ENCODE measurements around the gene PITPNC1. TPM values are rescaled to one million over a fixed set of nuclear protein-coding genes. Genes with fewer than 3 reads are reported as not detected.
"Not testable (repeated sequence)": the region's sequence is repeated elsewhere in the genome, so short reads cannot be mapped to it uniquely, and the experiment has no call there.

Gene PITPNC1
- total RNA-seq, 4 donors from 2014 or later: 4.1 to 45.1 (median 8.7) TPM

- H3K27ac ChIP-seq: peak overlapping the region; percentile 81 to 88
- peak overlapping the region; percentile 67 to 82 for H3K4me3 ChIP-seq
- no peaks in the 10 kb centered on the region for H3K36me3 ChIP-seq
- TF ChIP-seq CTCF (IDR thresholded peaks at IDR 0.05) (no peak), POLR2A (IDR thresholded peaks at IDR 0.05) (no peak)
- H3K27me3 ChIP-seq: no peaks in the 10 kb centered on the region
- DNase-seq: no peak
- peaks cover 8 to 10% of the 10 kb centered on the region in 2 donors for H3K4me1 ChIP-seq
- intact Hi-C loops (cut with DNase I; ENCODE audit: low total_unique reads): loop anchor here (10.0 kb wide), 1 partner anchor 106 kb away; the partner anchor contains the start of gene BPTF
- H3K9me3 ChIP-seq: no peaks in the 10 kb centered on the region
Observed at GRCh38 chr17:67718325-67718941, 341.4 kb downstream of the PITPNC1 start.

GRCh38 chr17:67725373-67725791, 348.3 kb downstream of the PITPNC1 start:
- TF ChIP-seq POLR2A (IDR thresholded peaks at IDR 0.05) (no peak), CTCF (IDR thresholded peaks at IDR 0.05) (no peak)
- Histone ChIP-seq H3K9me3 (no peaks in the 10 kb centered on the region), H3K4me1 (no peaks in the 10 kb centered on the region), H3K27ac (no peak overlapping the region), H3K27me3 (no peaks in the 10 kb centered on the region), H3K4me3 (no peak overlapping the region), H3K36me3 (no peaks in the 10 kb centered on the region)
- no peak for DNase-seq
- intact Hi-C loops (cut with DNase I; ENCODE audit: low total_unique reads): no loop called here

GRCh38 chr17:67725807-67726206, 348.7 kb downstream of the PITPNC1 start:
- no peak for TF ChIP-seq CTCF (IDR thresholded peaks at IDR 0.05)
- no peak for TF ChIP-seq POLR2A (IDR thresholded peaks at IDR 0.05)
- DNase-seq: no peak
- intact Hi-C loops (cut with DNase I; ENCODE audit: low total_unique reads): no loop called here
- Histone ChIP-seq H3K9me3 (no peaks in the 10 kb centered on the region), H3K4me1 (no peaks in the 10 kb centered on the region), H3K27ac (no peak overlapping the region), H3K4me3 (no peak overlapping the region), H3K36me3 (no peaks in the 10 kb centered on the region), H3K27me3 (no peaks in the 10 kb centered on the region)

- H3K36me3 ChIP-seq; intact Hi-C loops (cut with DNase I; ENCODE audit: low total_unique reads); DNase-seq: not testable (repeated sequence)
Observed at GRCh38 chr17:67727152-67728039, 350.3 kb downstream of the PITPNC1 start.

GRCh38 chr17:67729903-67730302, 352.8 kb downstream of the PITPNC1 start:
- H3K36me3 ChIP-seq: no peaks in the 10 kb centered on the region
- no peaks in the 10 kb centered on the region for H3K27me3 ChIP-seq
- TF ChIP-seq POLR2A (IDR thresholded peaks at IDR 0.05) (no peak), CTCF (IDR thresholded peaks at IDR 0.05) (no peak)
- no peaks in the 10 kb centered on the region for H3K4me1 ChIP-seq
- H3K4me3 ChIP-seq: no peak overlapping the region
- no peak overlapping the region for H3K27ac ChIP-seq
- intact Hi-C loops (cut with DNase I; ENCODE audit: low total_unique reads): no loop called here
- DNase-seq: no peak
- no peaks in the 10 kb centered on the region for H3K9me3 ChIP-seq

More at GRCh38 chr17:67727152-67728039, 350.3 kb downstream of the PITPNC1 start:
- H3K27ac ChIP-seq, H3K4me1 ChIP-seq, H3K9me3 ChIP-seq, H3K27me3 ChIP-seq, H3K4me3 ChIP-seq: not testable (repeated sequence)

Measured in uterus (tissue), 4 donors.